Subcutaneous adipose tissue (tissue), 4 donors: ENCODE measurements around the gene SNX32. TPM values are rescaled to one million over a fixed set of nuclear protein-coding genes. Genes with fewer than 3 reads are reported as not detected.

ENCODE experiments used
- total RNA-seq, 4 donors: library from RNA; depleted of rRNA; stranded (reverse); fragments of >200 nt; gene quantifications; one replicate each; pipeline ENCODE4 v1.1.0, GENCODE V29; 2016
- TF ChIP-seq, protein P1 (sequence below): fragments of 450-650 bp; IDR thresholded peaks from one replicate; pipeline ENCODE4 v1.5.1; 2016; ENCODE audit warnings: low read depth, mild to moderate bottlenecking, control low read depth, antibody characterized with exemption, moderate library complexity

SNX32 gene
- total RNA-seq, 4 donors from 2014 or later, result 0.85 TPM; not detected in 3

DNA sequence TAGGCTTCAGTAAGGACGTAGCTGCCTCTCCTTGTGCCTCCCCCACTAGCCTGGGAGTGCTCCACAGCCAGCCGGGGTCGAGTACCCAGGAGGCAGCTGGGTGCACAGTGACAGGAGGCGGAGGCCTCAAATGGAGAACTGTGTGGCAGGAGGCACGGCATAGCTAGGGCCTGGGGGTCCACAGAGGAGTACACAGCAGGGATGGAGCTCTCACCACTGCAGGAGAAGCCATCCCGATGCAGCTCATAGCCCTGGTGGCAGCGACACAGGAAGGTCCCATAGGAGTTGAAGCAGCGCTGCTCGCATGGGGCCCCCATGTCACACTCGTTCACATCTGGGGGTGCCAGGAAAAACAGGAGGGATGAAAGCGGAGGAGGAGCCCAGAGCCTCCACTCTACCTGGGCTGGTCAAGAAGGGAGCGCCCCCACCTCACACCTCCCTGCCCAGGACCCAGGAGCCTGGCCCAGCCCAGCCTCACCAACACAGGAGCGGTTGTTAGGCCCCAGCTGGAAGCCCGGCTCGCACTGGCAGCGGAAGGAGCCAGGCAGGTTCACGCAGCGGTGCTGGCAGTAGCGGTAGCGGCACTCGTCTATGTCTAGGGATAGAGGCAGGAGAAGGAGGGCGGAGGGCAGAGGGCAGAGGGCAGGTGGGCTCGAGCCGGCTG lies 36.0 kb downstream of the SNX32 start:
- TF ChIP-seq, protein P1, sequence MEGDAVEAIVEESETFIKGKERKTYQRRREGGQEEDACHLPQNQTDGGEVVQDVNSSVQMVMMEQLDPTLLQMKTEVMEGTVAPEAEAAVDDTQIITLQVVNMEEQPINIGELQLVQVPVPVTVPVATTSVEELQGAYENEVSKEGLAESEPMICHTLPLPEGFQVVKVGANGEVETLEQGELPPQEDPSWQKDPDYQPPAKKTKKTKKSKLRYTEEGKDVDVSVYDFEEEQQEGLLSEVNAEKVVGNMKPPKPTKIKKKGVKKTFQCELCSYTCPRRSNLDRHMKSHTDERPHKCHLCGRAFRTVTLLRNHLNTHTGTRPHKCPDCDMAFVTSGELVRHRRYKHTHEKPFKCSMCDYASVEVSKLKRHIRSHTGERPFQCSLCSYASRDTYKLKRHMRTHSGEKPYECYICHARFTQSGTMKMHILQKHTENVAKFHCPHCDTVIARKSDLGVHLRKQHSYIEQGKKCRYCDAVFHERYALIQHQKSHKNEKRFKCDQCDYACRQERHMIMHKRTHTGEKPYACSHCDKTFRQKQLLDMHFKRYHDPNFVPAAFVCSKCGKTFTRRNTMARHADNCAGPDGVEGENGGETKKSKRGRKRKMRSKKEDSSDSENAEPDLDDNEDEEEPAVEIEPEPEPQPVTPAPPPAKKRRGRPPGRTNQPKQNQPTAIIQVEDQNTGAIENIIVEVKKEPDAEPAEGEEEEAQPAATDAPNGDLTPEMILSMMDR, result no peak

DNA sequence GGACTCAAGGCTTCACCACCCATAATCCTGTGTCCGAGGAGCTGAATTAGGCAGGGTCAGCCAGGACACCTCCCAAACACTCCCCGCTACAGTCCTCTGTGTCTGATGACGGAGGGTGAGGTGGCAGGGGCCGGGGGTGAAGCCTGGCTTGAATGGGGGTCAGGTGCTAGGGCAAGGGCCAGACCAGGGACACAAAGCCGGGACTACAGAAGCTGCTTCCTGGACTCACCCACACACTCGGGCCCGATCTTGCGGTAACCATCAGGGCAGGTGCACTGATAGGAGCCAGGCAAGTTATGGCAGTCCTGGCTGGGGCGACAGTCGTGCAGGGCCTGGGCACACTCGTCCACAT lies 36.5 kb downstream of the SNX32 start:
- TF ChIP-seq, protein P1, result no peak

DNA sequence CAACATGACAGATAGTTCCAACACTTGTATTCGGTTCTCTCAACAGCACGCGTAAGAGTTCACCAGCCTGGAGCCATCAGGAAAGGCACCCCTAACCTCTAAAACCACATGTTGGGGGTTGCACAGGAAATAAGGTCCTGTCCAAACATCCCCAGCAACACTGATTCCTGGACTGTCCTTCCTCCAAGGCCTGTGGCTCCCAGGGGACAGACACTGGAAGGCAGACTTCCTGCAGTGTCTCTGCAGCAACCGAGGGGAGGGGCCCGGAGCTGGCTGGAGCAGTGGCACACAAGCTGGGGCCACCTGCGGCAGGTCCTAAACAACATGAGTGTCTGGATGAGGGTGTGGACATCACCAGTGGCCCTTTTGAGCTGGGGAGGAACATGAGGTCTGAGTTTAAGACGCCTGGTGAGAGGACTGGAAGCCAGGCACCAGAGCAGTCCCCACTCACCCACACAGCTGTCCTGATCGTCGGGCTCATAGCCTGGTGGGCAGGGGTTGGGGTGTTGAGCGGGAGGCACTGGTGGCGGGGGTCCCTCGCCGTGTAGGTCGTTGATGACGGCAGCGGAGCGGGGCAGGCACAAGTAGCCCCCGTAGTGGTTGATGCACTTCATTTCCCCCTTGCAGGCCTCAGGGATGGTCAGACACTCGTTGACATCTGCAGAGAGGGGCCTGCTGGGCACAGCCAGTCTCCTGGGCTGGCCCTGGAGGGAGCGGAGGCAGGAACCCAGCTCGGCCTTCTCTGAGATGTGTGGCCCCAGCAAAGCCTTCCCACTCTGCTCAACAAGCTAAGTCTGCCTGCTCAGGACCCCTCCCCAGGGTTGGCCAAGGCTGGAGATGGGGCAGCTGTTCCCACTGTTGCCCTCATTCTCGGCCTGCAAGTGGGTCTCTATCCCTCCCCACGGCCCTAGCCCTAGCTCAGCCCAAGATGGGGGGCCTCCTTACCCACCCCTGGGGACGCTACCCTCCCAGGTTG lies 37.2 kb downstream of the SNX32 start:
- TF ChIP-seq, protein P1, result no peak

DNA sequence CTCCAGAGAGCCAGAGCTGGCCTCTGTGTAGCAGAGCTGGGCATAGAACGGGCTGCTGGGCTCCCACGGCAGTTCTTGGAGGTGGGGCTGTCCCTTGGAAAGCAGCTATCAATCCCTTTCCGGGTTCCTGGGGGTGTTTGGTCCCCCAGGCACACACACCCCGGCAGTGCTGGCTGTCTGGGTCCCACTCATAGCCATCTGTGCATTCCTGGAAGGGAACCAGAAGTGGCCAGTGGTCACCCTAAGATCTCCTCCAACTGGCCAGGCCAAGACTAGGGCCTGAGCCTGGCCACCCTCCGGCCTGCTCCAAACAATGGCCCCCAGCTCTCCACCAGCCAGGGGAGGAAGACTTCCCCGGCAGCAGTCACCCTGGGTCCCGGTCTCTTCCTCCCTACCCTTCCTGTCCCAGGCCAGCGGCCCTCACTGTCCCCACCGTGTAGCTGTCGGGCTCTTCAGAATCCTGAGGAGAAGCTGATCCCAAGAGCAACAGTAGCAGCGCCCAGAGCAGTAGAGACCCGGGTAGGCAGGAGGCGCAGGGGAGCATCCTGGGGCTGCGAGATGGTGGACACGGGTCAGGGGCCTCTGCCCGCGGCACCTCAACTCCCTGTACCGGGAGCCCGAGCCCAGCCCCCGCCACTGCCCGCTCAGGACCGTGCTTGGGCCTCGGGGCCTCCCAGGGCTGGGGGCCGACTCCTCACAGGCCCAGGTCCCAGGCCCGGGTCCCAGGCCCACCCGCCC lies 38.2 kb downstream of the SNX32 start:
- TF ChIP-seq, protein P1, result no peak

DNA sequence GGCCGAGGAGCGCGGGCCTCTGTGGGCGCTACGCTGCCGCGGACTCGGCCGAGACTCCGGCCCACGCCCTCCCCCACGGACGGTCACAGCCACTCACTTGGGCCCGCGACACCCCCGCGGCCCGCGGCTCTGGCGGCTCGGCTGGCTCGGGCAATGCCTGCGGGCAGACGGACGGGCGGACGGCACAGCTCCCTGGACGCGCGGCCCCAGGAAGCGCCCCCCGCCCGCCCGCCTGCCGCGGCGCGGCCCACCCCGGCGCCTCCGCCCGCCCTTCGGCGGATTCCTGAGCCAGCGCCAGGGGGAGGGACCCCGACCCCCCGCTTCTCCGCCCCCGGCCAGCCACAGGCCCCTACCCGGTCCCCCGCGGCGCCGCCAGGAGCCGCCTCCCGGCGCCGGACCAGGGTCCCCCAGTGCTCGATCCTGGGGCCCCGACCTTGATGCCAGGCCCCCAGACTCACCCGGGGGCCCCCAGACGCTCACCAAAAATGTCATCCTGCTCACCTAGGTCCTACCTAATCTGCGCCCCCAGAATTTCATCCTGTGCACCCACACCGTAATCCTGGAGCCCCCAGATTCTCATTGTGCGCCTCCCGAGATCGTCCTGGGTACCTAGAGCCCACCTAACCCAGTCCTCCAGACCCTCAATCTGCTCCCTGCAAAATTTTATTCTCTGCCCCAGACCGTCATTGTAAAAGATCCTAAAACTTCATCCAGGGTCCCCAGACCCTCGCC lies 39.0 kb downstream of the SNX32 start, which contains the start of gene EFEMP2:
EFEMP2 (minus strand) TSS at position 215 of the 732 bp plus-strand sequence. CDS start 446 bp downstream, outside the sequence.
- TF ChIP-seq, protein P1, result no peak

DNA sequence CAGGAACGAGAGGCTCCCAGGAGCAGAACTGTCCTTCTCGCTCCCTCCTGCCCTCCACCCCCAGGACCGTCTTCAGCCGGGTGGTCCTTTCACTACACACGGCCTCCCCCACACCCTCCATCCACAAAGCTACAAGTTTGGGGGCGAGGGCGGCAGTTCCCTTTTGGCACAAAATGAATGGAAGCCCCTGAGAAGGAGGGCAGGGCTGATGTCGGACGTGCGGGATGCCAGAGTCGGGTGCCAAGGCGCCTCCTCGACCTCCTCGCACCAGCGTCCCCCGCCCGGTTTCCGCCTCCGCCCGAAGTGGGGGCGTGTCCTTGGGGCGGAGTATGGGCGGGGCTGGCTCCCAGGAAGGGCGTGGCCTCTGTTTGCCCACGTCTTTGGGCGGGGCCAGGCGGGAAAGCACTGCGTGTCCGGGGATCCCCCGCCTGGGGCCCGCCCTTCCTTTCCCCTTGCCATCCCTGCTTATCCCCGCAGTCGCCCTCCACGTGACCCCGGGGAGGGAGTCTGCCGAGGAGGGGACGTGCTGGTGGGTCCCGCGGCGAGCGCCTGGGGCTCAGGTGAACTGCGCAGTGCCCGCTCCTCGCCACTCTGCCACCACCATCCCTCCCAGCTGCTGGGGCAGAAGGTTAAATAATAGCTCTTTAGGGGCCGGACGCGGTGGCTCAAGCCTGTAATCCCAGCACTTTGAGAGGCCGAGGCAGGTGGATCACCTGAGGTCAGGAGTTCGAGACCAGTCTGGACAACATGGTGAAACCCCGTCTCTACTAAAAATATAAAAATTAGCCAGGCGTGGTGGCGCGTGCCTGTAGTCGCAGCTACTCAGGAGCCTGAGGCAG lies 39.8 kb downstream of the SNX32 start:
- TF ChIP-seq, protein P1, result no peak
